ENCODE results near the gene TMPRSS11E. TPM values are rescaled to one million over a fixed set of nuclear protein-coding genes. Genes with fewer than 3 reads are reported as not detected.
"Not testable (repeated sequence)": the region's sequence is repeated elsewhere in the genome, so short reads cannot be mapped to it uniquely, and the experiment has no call there.

TMPRSS11E gene
- total RNA-seq, 1 donor from 2014 or later, result not detected

DNA sequence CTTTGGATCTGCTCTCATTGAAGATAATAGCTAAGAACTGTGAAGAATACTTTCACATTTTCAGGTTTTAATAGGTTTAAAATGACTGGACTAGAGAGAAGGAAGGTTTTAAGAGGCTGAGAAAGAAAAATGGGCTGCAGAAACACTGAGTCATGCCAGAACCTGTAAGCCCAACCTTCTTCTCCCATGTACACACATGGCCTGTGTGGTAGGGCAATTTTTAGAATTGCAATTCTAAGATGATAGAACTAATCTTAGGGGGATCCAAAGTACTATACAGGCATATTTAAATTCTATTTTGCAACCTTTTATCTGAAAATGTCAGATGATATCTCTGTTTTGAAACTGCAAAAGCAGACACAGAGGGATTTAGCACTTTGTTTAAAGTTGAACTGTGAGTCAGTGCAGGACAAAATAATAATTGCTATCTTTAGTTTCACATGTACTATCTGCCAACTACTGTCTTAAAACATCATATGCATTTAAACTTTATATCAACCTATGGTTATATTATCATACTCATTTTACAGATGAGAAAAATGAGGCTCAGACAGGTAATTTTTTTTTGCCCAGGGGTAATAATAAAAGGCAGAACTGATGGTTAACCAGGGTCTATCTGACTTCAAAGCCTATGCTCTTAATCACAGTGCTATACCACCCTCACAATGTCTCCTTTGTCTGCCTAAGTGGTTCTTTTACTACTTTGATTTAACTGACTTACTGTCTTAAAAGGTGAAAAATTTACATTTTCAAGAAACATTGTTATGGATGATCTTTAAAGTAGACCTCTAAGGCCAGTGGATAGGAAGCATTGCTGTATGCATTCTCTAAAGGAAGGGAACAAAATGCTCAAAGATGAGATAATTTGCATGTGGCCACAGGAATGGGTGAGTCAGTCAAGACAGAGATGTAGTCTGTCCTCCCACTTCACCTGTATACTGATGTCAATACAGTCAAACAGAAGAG, 4.3 kb downstream of the TMPRSS11E start:
- ATAC-seq (no peak), DNase-seq (ENCODE audit: missing footprints) (no peak)
- intact Hi-C loops (cut with DNase I), result no loop called here

DNA sequence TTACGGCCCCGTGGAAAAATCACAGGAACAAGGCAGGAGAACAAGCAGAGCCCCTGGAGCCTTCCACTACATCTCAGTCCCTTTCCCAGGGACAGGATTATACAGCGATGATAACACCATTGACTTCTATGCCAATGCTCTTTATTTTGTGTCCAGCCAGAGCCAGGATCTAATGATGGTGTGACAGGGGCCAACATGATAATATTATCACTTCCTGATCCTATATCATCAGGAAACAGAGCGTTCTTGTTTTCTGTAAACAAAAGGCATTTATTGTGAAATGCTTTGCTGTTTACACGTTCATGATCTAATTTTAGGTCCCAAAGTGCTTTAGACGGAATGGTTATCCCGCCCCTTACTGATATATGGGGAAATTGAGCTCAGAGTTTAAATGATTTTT, 12.8 kb downstream of the TMPRSS11E start:
- no peak for ATAC-seq
- intact Hi-C loops (cut with DNase I), result no loop called here
- no peak for DNase-seq (ENCODE audit: missing footprints)

DNA sequence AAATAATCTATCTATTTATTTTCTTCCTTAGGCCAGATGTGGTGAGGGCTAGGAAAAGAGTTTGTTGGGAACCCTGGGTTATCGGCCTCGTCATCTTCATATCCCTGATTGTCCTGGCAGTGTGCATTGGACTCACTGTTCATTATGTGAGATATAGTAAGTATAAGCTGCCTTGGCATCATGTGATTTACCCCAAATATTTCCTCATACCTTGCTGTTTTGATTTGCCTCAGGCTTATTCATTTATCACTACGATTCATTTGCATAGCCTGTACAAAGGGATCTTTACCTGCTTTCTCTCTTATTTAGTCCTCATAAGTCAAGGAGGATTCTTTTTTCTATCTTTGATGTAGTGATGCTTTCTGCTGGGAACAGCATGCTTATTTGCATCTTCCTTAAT, 14.5 kb downstream of the TMPRSS11E start:
- DNase-seq (ENCODE audit: missing footprints) (no peak), ATAC-seq (no peak)
- intact Hi-C loops (cut with DNase I), result no loop called here

DNA sequence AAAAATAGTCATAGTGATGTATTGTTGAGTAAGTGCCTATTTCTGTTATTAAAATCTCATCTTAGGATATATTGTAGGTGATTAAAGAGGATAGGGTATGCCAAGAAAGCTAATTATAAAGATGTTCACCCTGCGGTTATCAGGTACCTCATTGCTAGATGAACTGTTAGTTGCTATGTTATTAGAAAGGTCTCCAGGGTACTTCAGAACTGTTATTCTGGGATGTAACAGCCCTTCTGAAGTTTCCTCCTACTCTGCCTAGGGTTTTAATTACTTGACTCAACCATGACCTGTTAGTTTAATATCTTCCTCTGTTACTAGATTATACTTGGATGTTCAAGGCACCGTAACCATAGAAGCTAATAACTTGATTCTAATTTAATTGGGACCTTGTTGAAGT, 15.4 kb downstream of the TMPRSS11E start:
- DNase-seq (ENCODE audit: missing footprints) (no peak), ATAC-seq (no peak)
- intact Hi-C loops (cut with DNase I), result no loop called here

DNA sequence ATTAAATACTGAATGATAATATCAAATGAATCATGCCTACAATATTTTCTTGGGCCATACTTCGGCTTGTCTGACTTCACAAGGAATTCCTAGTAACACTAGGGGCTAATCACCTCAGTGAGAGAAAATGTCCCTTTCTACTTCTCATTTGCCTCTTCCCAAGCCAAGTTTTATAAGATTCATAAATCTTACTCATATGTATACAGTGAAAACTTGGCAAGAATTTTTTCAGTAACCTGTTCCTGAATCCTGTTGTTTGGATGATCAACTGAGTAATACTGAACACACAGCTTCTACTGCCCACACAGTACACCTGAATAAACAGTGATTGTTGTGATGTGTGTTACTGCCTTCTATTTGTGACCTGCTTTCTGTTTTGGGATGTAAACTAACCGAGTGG, 16.5 kb downstream of the TMPRSS11E start:
- intact Hi-C loops (cut with DNase I), result no loop called here
- ATAC-seq (no peak), DNase-seq (ENCODE audit: missing footprints) (no peak)

DNA sequence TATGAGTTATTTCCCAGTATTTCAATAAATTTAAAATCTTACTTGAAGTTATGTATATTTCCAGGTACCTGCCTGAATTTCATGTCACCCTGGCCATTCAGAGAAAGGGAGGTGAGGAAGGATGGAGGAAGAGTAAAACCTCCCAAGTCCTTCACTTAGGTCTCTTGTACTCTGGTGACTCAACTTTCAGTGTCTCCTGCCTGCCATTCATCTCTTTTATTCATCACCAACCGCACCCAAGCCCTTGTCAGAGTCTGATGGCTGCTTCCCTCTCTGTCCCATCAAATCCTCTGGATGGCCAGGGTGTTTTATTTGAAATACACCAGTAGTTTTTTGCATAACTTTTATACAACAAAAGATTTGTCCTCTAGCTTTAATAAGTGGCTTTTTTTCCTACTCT, 17.8 kb downstream of the TMPRSS11E start:
- ATAC-seq (no peak), DNase-seq (ENCODE audit: missing footprints) (no peak)
- intact Hi-C loops (cut with DNase I), result no loop called here

DNA sequence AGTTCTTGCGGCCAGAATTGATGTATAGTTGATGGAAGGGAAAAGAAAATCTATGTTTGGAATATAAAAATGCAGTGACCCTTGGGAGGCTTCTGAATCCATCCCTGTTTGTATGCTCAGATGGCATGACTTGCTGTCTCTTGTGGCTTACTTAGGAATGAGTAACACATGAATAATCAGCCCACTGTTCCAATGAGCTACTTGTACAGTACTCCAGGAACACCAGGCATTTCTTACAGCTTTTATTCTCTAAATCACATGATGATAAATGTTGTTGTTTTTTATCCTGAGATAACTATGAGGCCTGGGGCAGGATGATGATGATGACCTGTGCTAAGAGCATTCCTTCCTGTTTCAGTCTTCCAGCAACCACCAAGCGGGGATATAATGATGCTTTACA, 18.9 kb downstream of the TMPRSS11E start:
- intact Hi-C loops (cut with DNase I), result no loop called here
- DNase-seq (ENCODE audit: missing footprints) (no peak), ATAC-seq (no peak)

DNA sequence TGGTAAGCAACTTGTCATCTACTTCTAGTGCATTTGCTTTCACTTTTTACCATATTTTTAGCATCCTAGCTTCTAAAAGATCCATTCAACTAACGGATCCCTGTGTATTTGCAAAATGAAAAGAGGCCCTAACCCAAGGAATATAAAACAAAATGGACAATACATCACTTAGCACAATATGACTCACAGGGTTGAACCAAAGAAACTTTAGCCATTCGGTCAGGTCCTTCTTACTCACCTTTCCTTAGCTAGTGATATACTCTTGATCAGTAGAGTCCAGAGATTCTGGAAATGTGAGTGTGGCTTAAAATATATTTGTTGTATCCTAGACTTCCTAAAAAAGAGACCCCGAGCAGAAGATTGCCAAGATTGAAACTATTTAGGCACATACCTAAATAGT, 19.5 kb downstream of the TMPRSS11E start:
- intact Hi-C loops (cut with DNase I), result no loop called here
- ATAC-seq (no peak), DNase-seq (ENCODE audit: missing footprints) (no peak)

DNA sequence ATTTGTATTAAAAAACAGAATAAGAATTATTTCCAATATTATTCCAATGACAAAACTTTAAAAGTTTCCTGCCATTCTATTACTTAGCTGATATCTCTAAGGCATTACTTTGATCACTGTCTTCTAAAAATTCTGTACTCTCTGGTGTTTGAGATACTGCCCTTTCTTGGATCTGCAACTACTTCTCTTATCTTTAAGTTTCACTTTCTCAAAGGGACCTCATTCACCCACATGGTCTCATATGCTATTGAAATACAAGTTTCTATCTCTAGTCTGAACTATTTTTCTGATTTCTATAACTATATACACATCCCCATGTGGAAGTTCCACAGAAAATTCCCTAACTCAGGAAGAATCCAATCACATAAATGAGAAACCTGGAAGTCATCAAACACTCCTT, 22.2 kb downstream of the TMPRSS11E start:
- intact Hi-C loops (cut with DNase I), result no loop called here
- no peak for ATAC-seq
- DNase-seq (ENCODE audit: missing footprints), result no peak

DNA sequence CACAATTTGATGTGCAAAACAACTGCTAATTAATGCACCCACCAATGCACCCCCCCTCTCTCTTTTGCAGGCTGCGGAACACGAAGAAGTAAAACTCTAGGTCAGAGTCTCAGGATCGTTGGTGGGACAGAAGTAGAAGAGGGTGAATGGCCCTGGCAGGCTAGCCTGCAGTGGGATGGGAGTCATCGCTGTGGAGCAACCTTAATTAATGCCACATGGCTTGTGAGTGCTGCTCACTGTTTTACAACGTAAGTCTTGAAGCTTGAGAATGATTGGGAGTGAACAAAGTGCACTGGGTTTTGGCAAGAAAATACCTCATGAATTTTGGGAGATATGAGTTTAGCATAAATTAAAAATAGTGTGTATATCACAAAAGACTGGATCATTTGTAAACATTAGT, 28.9 kb downstream of the TMPRSS11E start:
- DNase-seq (ENCODE audit: missing footprints) (no peak), ATAC-seq (no peak)
- intact Hi-C loops (cut with DNase I), result no loop called here

DNA sequence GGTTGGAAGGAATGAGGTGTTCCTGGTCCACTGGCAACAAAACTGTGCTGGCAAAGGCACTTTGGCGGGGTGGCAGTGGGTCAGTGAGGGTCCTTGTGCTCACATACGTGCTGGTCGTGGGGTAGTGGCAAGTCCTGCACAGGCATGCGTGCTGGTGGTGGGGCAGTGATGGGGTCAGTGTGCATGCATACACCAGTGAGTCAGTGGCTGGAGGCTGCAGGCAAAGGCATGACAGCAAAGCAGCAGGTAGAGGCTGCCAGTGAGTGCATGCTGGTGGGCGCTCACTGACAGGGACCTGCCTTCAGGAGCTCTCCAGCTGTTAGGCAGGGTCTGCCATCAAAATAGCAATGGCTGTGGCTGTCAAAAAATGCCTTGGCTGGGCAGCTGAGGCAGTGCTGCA, 42.1 kb downstream of the TMPRSS11E start:
- ATAC-seq (no peak), DNase-seq (ENCODE audit: missing footprints) (no peak)
- intact Hi-C loops (cut with DNase I), result no loop called here

DNA sequence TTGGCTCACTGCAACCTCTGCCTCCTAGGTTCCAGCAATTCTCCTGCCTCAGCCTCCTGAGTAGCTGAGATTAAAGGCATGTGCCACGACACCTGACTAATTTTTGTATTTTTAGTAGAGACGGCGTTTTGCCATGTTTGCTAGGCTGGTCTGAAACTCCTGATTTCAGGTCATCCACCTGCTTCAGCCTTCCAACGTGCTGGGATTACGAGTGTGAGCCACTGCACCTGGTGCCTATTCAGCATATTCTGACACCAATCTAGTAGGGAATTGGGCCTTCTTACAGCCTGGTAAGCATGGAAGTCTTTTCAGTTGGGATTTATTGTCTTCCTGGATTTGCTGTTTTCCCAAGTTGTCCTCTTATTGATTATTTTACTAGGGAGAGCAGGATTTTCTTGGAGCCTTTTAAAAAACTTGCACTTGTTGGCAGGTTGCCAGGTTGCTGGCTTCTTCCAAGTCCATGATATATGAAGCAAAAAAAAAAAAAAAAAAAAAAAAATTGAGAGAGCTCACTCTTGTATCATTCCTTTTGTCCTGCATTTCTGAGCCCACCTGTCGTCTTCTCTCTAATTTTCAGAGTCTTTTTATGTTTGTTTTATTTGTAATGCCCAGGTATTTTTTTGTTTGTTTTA, 43.7 kb downstream of the TMPRSS11E start:
- intact Hi-C loops (cut with DNase I), result no loop called here
- ATAC-seq (no peak), DNase-seq (ENCODE audit: missing footprints) (no peak)

DNA sequence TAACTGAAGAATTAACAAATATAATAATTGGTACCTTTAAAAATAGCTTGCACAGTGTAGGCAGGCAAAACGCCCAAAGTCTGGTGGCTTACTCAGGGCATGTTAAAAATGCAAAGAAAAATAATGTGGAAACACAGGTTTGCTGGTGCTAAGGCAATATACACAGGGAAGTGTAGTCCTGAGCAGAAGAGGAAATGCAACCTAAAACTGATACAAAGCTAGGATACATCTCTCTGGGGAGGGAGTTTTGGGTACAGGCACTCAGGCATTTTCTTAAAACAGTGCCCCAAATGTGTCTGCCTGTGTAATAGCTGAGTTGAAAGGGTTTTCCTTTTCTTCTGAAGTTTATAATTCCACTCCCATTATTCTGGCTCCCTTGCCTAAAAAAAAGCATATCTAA, 47.4 kb downstream of the TMPRSS11E start:
- intact Hi-C loops (cut with DNase I), result loop anchor here (5.0 kb wide), 2 partner anchors 178 to 673 kb away; partner anchors contain the start of gene UGT2B15
- ATAC-seq, result no peak
- DNase-seq (ENCODE audit: missing footprints), result no peak

DNA sequence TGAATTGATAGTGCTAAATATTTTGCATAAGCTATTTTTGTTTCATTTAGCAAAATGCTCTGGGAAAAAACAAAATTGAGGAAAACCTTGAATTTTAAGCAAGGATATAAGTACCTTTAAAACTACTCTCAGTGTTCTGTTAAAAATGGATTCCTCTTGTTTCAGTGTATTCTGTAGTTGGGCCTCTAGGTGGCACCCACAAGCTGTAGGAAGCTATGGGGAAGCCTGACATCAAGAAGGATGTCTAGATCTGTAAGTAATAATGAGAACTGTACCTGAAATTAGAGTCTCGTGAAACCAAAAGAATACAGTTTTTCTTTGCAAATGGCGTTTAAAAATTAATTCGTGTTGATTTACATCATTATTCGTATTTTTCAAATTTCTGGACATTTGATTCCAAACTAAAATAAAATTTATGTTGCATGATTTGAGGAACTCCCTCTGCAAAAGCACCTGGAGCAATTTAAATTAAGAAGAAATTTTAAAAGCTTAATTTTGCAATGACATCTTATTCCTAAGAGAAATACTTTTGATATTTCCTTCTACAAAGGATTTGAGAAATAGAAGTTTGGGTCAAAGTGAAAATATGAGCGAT, 51.2 kb downstream of the TMPRSS11E start:
- no peak for DNase-seq (ENCODE audit: missing footprints)
- no peak for ATAC-seq
- intact Hi-C loops (cut with DNase I), result loop anchor here (5.0 kb wide), 2 partner anchors 174 to 669 kb away; partner anchors contain the start of gene UGT2B15

DNA sequence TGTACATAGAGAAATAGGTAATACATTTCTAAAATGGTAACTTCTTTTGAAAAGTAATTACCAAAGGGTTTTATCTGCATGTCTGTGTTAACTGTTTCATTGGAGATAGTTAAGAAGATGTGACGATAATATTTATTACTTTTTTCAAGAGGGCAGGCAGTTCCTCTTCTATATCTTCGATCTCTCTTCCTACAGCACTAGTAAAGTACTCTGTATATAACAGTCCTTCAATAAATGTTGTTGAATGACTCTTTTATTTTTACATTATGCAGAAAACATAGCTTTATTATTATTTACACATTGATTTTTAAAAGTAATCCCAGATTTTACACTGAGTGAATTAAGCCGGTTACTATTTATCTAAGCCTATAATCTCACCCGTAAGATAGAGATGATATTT, 51.8 kb downstream of the TMPRSS11E start:
- DNase-seq (ENCODE audit: missing footprints) (no peak), ATAC-seq (no peak)
- intact Hi-C loops (cut with DNase I), result loop anchor here (5.0 kb wide), 2 partner anchors 173 to 668 kb away; partner anchors contain the start of gene UGT2B15

DNA sequence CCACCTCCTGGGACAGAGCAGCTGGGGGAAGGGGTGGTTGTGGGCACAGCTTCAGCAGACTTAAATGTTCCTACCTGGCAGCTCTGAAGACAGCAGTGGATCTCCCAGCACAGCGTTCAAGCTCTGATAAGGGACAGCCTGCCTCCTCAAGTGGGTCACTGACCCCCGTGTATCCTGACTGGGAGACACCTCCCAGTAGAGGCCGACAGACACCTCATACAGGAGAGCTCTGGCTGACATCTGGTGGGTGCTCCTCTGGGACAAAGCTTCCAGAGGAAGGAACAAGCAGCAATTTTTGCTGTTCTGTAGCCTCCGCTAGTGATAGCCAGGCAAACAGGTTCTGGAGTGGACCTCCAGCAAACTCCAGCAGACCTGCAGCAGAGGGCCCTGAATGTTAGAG, 56.2 kb downstream of the TMPRSS11E start:
- DNase-seq (ENCODE audit: missing footprints); ATAC-seq; intact Hi-C loops (cut with DNase I): not testable (repeated sequence)

DNA sequence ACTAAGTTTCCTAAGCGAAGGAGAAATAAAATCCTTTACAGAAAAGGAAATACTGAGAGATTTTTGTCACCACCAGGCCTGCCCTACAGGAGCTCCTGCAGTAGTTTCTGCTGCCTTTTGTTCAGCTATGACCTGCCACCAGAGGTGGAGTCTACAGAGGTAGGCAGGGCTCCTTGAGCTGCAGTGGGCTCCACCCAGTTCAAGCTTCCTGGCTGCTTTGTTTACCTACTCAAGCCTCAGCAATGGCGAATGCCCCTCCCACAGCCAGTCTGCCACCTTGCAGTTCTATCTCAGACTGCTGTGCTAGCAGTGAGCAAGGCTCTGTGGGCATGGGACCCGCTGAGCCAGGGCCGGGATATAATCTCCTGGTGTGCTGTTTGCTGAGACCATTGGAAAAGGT, 57.6 kb downstream of the TMPRSS11E start:
- ATAC-seq; intact Hi-C loops (cut with DNase I); DNase-seq (ENCODE audit: missing footprints): not testable (repeated sequence)

DNA sequence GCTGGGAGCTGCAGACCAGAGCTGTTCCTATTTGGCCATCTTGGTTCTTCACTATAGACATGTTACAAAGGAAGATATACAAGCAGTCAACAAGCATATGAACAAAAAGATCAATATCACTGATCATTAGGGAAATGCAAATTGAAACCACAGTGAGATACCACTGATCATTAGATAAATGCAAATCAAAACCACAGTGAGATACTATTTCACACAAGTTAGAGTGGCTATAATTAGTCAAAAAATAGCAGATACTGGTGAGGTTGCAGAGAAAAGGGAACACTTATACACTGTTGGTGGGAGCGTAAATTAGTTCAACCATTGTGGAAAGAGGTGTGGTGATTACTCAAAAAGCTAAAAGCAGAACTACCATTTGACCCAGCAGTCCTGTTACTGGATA, 58.2 kb downstream of the TMPRSS11E start:
- DNase-seq (ENCODE audit: missing footprints); ATAC-seq; intact Hi-C loops (cut with DNase I): not testable (repeated sequence)

DNA sequence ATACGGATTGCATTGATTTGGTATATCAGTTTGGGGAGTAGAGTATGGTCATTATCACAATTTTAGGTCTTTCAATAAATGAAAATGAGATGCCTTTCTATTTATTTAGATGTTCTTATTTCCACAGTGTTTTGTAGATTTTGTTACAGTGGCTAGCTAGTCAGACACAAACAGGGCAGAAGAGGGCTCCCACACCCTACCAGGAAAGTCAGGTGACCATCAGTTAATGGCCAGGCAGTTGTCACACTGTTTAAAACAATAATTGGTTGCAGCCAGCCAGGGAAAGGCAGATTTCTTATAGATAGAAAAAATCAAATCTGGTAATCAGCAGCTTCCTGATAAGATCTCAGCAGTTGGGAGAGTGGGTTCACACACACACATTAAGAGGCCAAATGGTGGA, 71.6 kb downstream of the TMPRSS11E start:
- intact Hi-C loops (cut with DNase I), result no loop called here
- DNase-seq (ENCODE audit: missing footprints) (no peak), ATAC-seq (no peak)

DNA sequence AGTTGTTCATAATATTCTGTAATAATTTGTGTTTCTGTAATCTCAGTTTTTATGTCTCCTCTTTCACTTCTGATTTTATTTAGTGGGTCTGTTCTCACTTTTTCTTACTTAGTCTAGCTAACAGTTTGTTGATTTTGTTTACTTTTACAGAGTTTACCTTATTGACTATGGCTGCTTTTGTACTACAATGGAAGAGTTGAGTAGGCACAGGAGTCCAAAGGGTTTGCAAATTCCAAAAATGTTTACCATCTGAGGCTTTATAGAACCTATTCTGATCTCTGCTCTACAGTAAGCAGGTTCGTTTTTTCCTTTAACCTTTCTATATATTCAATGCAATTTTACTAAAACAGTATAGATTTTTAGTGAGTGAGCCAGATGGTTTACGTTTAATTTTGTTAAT, 73.7 kb downstream of the TMPRSS11E start:
- ATAC-seq (no peak), DNase-seq (ENCODE audit: missing footprints) (no peak)
- intact Hi-C loops (cut with DNase I), result no loop called here
